HepG2 (cell line): Measurements from ENCODE around the gene NME7.

ENCODE experiments used
- CHD2 ChIP-seq: IDR thresholded peaks from 2 replicates; pipeline ENCODE4 v1.6.1; 2011; ENCODE audit warnings: low read depth, low read length, improper control_type of control experiment
- ELK4 ChIP-seq: sonication (generic); formaldehyde crosslinking; IDR thresholded peaks from 2 replicates; pipeline ENCODE4 v1.9.0; 2021; ENCODE audit warnings: missing genetic modification reagents, borderline replicate concordance
- ZNF879 ChIP-seq: sonication (generic); formaldehyde crosslinking; IDR thresholded peaks from 2 replicates; pipeline ENCODE4 v1.8.1; 2023; ENCODE audit warnings: missing genetic modification reagents
- TF ChIP-seq, protein P1 (sequence below): sonication (generic); formaldehyde crosslinking; IDR thresholded peaks from 2 replicates; pipeline ENCODE4 v1.4.0; 2020; ENCODE audit warnings: missing genetic modification reagents
- TF ChIP-seq, protein P2 (sequence below): sonication (generic); formaldehyde crosslinking; IDR thresholded peaks from 2 replicates; pipeline ENCODE4 v1.5.0; 2020; ENCODE audit warnings: mild to moderate bottlenecking, missing genetic modification reagents

GRCh38 chr1:169122976-169123375, 244.6 kb downstream of the NME7 start:
- TF ChIP-seq ELK4 (CRISPR knock-in tag): no peak
- TF ChIP-seq, protein P1, sequence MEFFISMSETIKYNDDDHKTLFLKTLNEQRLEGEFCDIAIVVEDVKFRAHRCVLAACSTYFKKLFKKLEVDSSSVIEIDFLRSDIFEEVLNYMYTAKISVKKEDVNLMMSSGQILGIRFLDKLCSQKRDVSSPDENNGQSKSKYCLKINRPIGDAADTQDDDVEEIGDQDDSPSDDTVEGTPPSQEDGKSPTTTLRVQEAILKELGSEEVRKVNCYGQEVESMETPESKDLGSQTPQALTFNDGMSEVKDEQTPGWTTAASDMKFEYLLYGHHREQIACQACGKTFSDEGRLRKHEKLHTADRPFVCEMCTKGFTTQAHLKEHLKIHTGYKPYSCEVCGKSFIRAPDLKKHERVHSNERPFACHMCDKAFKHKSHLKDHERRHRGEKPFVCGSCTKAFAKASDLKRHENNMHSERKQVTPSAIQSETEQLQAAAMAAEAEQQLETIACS: no peak
- TF ChIP-seq ZNF879 (CRISPR knock-in tag): no peak
- TF ChIP-seq, protein P2, sequence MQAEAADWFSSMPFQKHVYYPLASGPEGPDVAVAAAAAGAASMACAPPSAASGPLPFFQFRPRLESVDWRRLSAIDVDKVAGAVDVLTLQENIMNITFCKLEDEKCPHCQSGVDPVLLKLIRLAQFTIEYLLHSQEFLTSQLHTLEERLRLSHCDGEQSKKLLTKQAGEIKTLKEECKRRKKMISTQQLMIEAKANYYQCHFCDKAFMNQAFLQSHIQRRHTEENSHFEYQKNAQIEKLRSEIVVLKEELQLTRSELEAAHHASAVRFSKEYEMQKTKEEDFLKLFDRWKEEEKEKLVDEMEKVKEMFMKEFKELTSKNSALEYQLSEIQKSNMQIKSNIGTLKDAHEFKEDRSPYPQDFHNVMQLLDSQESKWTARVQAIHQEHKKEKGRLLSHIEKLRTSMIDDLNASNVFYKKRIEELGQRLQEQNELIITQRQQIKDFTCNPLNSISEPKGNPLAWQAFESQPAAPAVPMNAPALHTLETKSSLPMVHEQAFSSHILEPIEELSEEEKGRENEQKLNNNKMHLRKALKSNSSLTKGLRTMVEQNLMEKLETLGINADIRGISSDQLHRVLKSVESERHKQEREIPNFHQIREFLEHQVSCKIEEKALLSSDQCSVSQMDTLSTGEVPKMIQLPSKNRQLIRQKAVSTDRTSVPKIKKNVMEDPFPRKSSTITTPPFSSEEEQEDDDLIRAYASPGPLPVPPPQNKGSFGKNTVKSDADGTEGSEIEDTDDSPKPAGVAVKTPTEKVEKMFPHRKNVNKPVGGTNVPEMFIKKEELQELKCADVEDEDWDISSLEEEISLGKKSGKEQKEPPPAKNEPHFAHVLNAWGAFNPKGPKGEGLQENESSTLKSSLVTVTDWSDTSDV (CRISPR knock-in tag): no peak
- TF ChIP-seq CHD2: no peak
